PC-9 (cell line): ENCODE data around the gene LHFPL2. TPM values are rescaled to one million over a fixed set of nuclear protein-coding genes. Genes with fewer than 3 reads are reported as not detected.

ENCODE experiments used
- BruUV-seq: library from RNA; stranded (reverse); fragments of 400-500 nt; replicated peaks from 2 replicates; lab custom pipeline; 2021; lab: Mats Ljungman, UMichigan
- CTCF ChIA-PET: fragments of 300-600 bp; sonication (Branson Sonifier 250); formaldehyde crosslinking; loops from one replicate; lab custom pipeline; 2022; ENCODE audit warnings: antibody characterized with exemption; lab: Charles Lee
- POLR2A ChIA-PET: fragments of 300-600 bp; sonication (Branson Sonifier 250); formaldehyde crosslinking; loops from one replicate; lab custom pipeline; 2022; ENCODE audit warnings: antibody characterized with exemption; ENCODE audit not compliant: unreplicated experiment; lab: Charles Lee
- DNase-seq, 2 experiments: peaks; one replicate each; pipeline versions ENCODE4 v3.0.0 to v3.0.0-alpha.2; 2015 to 2022; ENCODE audit warnings: mixed read lengths in 1 of 2
- H2AFZ ChIP-seq: fragments of 200-600 bp; sonication (generic); 2 replicates; pipeline ENCODE4 v1.8.1; 2017; ENCODE audit warnings: antibody characterized with exemption
- H3F3A ChIP-seq: fragments of 200-600 bp; sonication (generic); 2 replicates; pipeline ENCODE4 v1.8.1; 2017; ENCODE audit warnings: antibody characterized with exemption, mild to moderate bottlenecking, low read depth; ENCODE audit not compliant: insufficient read depth
- H3K27ac ChIP-seq: fragments of 200-600 bp; sonication (generic); 2 replicates; pipeline ENCODE4 v1.6.1; 2016; ENCODE audit warnings: mixed run types
- H3K27me3 ChIP-seq: fragments of 200-600 bp; sonication (generic); 2 replicates; pipeline ENCODE4 v1.6.1; 2016; ENCODE audit warnings: low read depth, mixed run types; ENCODE audit not compliant: insufficient read depth
- H3K36me3 ChIP-seq: fragments of 200-600 bp; sonication (generic); 2 replicates; pipeline ENCODE4 v1.6.1; 2016; ENCODE audit warnings: low read depth, mixed run types
- H3K4me1 ChIP-seq: fragments of 200-600 bp; sonication (generic); replicated peaks from 2 replicates; pipeline ENCODE4 v1.6.1; 2016; ENCODE audit warnings: mixed run types; ENCODE audit not compliant: insufficient read depth
- H3K4me2 ChIP-seq: fragments of 200-600 bp; sonication (generic); 2 replicates; pipeline ENCODE4 v1.6.1; 2017; ENCODE audit warnings: mixed run types
- H3K4me3 ChIP-seq: fragments of 200-600 bp; sonication (generic); 2 replicates; pipeline ENCODE4 v1.6.1; 2016; ENCODE audit warnings: mixed run types
- H3K79me2 ChIP-seq: fragments of 200-600 bp; sonication (generic); 2 replicates; pipeline ENCODE4 v1.6.1; 2017; ENCODE audit warnings: low read depth, mixed run types
- H3K9me2 ChIP-seq: fragments of 200-600 bp; sonication (generic); 2 replicates; pipeline ENCODE4 v1.8.1; 2017; ENCODE audit warnings: mild to moderate bottlenecking; ENCODE audit not compliant: insufficient read depth
- H3K9me3 ChIP-seq: fragments of 200-600 bp; sonication (generic); 2 replicates; pipeline ENCODE4 v1.8.1; 2016; ENCODE audit warnings: low read depth; ENCODE audit not compliant: insufficient read depth
- H4K20me1 ChIP-seq: fragments of 200-600 bp; sonication (generic); 2 replicates; pipeline ENCODE4 v1.8.1; 2017; ENCODE audit not compliant: insufficient read depth
- CTCF ChIP-seq: fragments of 200-600 bp; sonication (generic); conservative IDR thresholded peaks from 2 replicates; pipeline ENCODE4 v1.6.1; 2017; ENCODE audit warnings: mixed run types, antibody characterized with exemption, mild to moderate bottlenecking, moderate library complexity
- EZH2 ChIP-seq: fragments of 200-600 bp; sonication (generic); IDR thresholded peaks from 2 replicates; pipeline ENCODE4 v1.8.0; 2017; ENCODE audit warnings: antibody characterized with exemption, low read depth
- intact Hi-C: fragments of 100-400 bp; cut with micrococcal nuclease; formaldehyde crosslinking; loops from one replicate; pipeline ENCODE4 v1.10.0; 2022; ENCODE audit not compliant: unreplicated experiment
- total RNA-seq: library from RNA; stranded (reverse); gene quantifications from 2 replicates; pipeline ENCODE4 v1.2.3, GENCODE V29; 2021

LHFPL2 gene
- total RNA-seq, 1 experiment from 2014 or later: 10.1 TPM

GRCh38 chr5:78577071-78577807, 71.3 kb downstream of the LHFPL2 start:
- no peak overlapping the region for H3K4me2 ChIP-seq
- no peak overlapping the region for H3K4me3 ChIP-seq
- H3K9me3 ChIP-seq: no peaks in the 10 kb centered on the region
- no peaks in the 10 kb centered on the region for H3K27me3 ChIP-seq
- H3K9me2 ChIP-seq: no peaks in the 10 kb centered on the region
- CTCF ChIA-PET: no interaction called here
- no peak for DNase-seq
- no peak overlapping the region for H3K27ac ChIP-seq
- no TSS peak for BruUV-seq
- H3F3A ChIP-seq: no peaks in the 10 kb centered on the region
- H4K20me1 ChIP-seq: no peaks in the 10 kb centered on the region
- no peak overlapping the region for H2AFZ ChIP-seq
- intact Hi-C loops: no loop called here
- no peaks in the 10 kb centered on the region for H3K36me3 ChIP-seq
- TF ChIP-seq EZH2 (no peak), CTCF (no peak)
- H3K4me1 ChIP-seq: no peaks in the 10 kb centered on the region
- POLR2A ChIA-PET: interaction anchor here (0.6 kb wide), 1 partner anchor 233 kb away, joined by 3 read pairs; no protein-coding TSS in a partner anchor
- peaks cover 8% of the 10 kb centered on the region; the same call in 1 of the 2 replicates for H3K79me2 ChIP-seq

GRCh38 chr5:78576376-78576775, 72.2 kb downstream of the LHFPL2 start:
- Histone ChIP-seq H3K27me3 (no peaks in the 10 kb centered on the region), H3K79me2 (peaks cover 8% of the 10 kb centered on the region; the same call in 1 of the 2 replicates), H4K20me1 (no peaks in the 10 kb centered on the region), H3K27ac (no peak overlapping the region), H2AFZ (no peak overlapping the region), H3K9me3 (no peaks in the 10 kb centered on the region), H3K36me3 (no peaks in the 10 kb centered on the region), H3K9me2 (no peaks in the 10 kb centered on the region), H3K4me2 (no peak overlapping the region), H3F3A (no peaks in the 10 kb centered on the region), H3K4me3 (no peak overlapping the region), H3K4me1 (no peaks in the 10 kb centered on the region)
- ChIA-PET POLR2A (no interaction called here), CTCF (no interaction called here)
- BruUV-seq: no TSS peak
- no peak for DNase-seq
- intact Hi-C loops: no loop called here
- TF ChIP-seq CTCF (no peak), EZH2 (no peak)

GRCh38 chr5:78574731-78575161, 73.8 kb downstream of the LHFPL2 start:
- H3K4me1 ChIP-seq: no peaks in the 10 kb centered on the region
- DNase-seq: peak in 1 of 2 experiments; percentile 34
- H3K9me2 ChIP-seq: no peaks in the 10 kb centered on the region
- no peak overlapping the region for H2AFZ ChIP-seq
- BruUV-seq: no TSS peak
- ChIA-PET POLR2A (no interaction called here), CTCF (no interaction called here)
- peaks cover 8% of the 10 kb centered on the region; the same call in 1 of the 2 replicates for H3K79me2 ChIP-seq
- no peak overlapping the region for H3K4me2 ChIP-seq
- no peak overlapping the region for H3K27ac ChIP-seq
- no peaks in the 10 kb centered on the region for H3F3A ChIP-seq
- no peaks in the 10 kb centered on the region for H3K9me3 ChIP-seq
- intact Hi-C loops: no loop called here
- H3K4me3 ChIP-seq: no peak overlapping the region
- 0 out of 2 replicates have a peak, but pooled peaks cover 3% of the 10 kb centered on the region for H3K36me3 ChIP-seq
- no peaks in the 10 kb centered on the region for H3K27me3 ChIP-seq
- H4K20me1 ChIP-seq: no peaks in the 10 kb centered on the region
- TF ChIP-seq EZH2 (no peak), CTCF (no peak)
